Liver (tissue), 9 donors: ENCODE data around the gene CNTF. TPM values are rescaled to one million over a fixed set of nuclear protein-coding genes. Genes with fewer than 3 reads are reported as not detected.

Source experiments
- DNase-seq: peaks from one replicate; pipeline ENCODE4 v3.0.0-alpha.2; 2017; ENCODE audit warnings: low spot score
- H3K27ac ChIP-seq, 2 donors: one replicate each; pipeline ENCODE4 v1.7.0; 2013; ENCODE audit warnings: inconsistent platforms in 2 of 2, low read length in 2 of 2, control low read depth in 1 of 2, low read depth in 1 of 2, mild to moderate bottlenecking in 1 of 2
- H3K27me3 ChIP-seq, 4 donors: one replicate each; pipeline versions ENCODE4 v1.6.1 to v1.7.0; 2013; ENCODE audit warnings: low read length in 3 of 4, inconsistent platforms in 1 of 4, mild to moderate bottlenecking in 1 of 4, moderate library complexity in 1 of 4; ENCODE audit not compliant: control insufficient read depth in 4 of 4, insufficient read depth in 4 of 4
- H3K36me3 ChIP-seq, 4 donors: one replicate each; pipeline versions ENCODE4 v1.6.1 to v1.7.0; 2013; ENCODE audit warnings: low read length in 3 of 4, mild to moderate bottlenecking in 3 of 4, low read depth in 1 of 4, moderate library complexity in 1 of 4; ENCODE audit not compliant: control insufficient read depth in 4 of 4, insufficient read depth in 3 of 4
- H3K4me1 ChIP-seq, 4 donors: one replicate each; pipeline versions ENCODE4 v1.6.1 to v1.7.0; 2013; ENCODE audit warnings: low read length in 3 of 4, mild to moderate bottlenecking in 3 of 4, moderate library complexity in 1 of 4; ENCODE audit not compliant: control insufficient read depth in 4 of 4, insufficient read depth in 4 of 4
- H3K4me3 ChIP-seq, 3 donors: one replicate each; pipeline versions ENCODE4 v1.6.1 to v1.7.0; 2013; ENCODE audit warnings: low read length in 3 of 3, control low read depth in 1 of 3, low read depth in 1 of 3, mild to moderate bottlenecking in 1 of 3
- H3K9ac ChIP-seq, 2 donors: one replicate each; pipeline ENCODE4 v1.7.0; 2013; ENCODE audit warnings: low read length in 2 of 2, mild to moderate bottlenecking in 2 of 2, moderate library complexity in 2 of 2, control low read depth in 1 of 2, low read depth in 1 of 2
- H3K9me3 ChIP-seq, 4 donors: one replicate each; pipeline versions ENCODE4 v1.6.1 to v1.7.0; 2013; ENCODE audit warnings: low read length in 3 of 4; ENCODE audit not compliant: control insufficient read depth in 4 of 4
- CTCF ChIP-seq: fragments of 150-350 bp; IDR thresholded peaks from 2 replicates; pipeline ENCODE4 v1.5.1; 2017; ENCODE audit warnings: improper control_type of control experiment, low read depth, low read length; ENCODE audit not compliant: missing input control
- EGR1 ChIP-seq, 2 donors: IDR thresholded peaks; 2 replicates each; pipeline ENCODE4 v1.6.1; 2016 to 2018; ENCODE audit warnings: antibody characterized with exemption in 2 of 2, low read depth in 2 of 2
- FOXA1 ChIP-seq: IDR thresholded peaks from 2 replicates; pipeline ENCODE4 v1.6.1; 2016; ENCODE audit warnings: antibody characterized with exemption
- FOXA2 ChIP-seq: IDR thresholded peaks from 2 replicates; pipeline ENCODE4 v1.6.1; 2016; ENCODE audit warnings: antibody characterized with exemption
- GABPA ChIP-seq, 2 donors: IDR thresholded peaks in 1 of 2; conservative IDR thresholded peaks in 1 of 2; 2 replicates each; pipeline ENCODE4 v1.6.1; 2016; ENCODE audit warnings: antibody characterized with exemption in 2 of 2, mild to moderate bottlenecking in 1 of 2, moderate library complexity in 1 of 2
- HNF4A ChIP-seq, 2 donors: conservative IDR thresholded peaks; 2 replicates each; pipeline ENCODE4 v1.6.1; 2016; ENCODE audit warnings: antibody characterized with exemption in 2 of 2, mild to moderate bottlenecking in 2 of 2
- HNF4G ChIP-seq: IDR thresholded peaks from 2 replicates; pipeline ENCODE4 v1.6.1; 2016; ENCODE audit warnings: antibody characterized with exemption
- JUND ChIP-seq, 2 donors: IDR thresholded peaks; 2 replicates each; pipeline ENCODE4 v1.6.1; 2016; ENCODE audit warnings: antibody characterized with exemption in 2 of 2
- NR2F2 ChIP-seq: IDR thresholded peaks from 2 replicates; pipeline ENCODE4 v1.6.1; 2016; ENCODE audit warnings: antibody characterized with exemption
- RAD21 ChIP-seq, 2 donors: IDR thresholded peaks; 2 replicates each; pipeline ENCODE4 v1.6.1; 2016; ENCODE audit warnings: antibody characterized with exemption in 2 of 2, mild to moderate bottlenecking in 2 of 2
- RXRA ChIP-seq, 2 donors: IDR thresholded peaks; 2 replicates each; pipeline ENCODE4 v1.6.1; 2017 to 2018; ENCODE audit warnings: antibody characterized with exemption in 2 of 2, mild to moderate bottlenecking in 1 of 2
- SP1 ChIP-seq: IDR thresholded peaks from 2 replicates; pipeline ENCODE4 v1.6.1; 2018; ENCODE audit warnings: antibody characterized with exemption, mild to moderate bottlenecking
- TAF1 ChIP-seq: conservative IDR thresholded peaks from 2 replicates; pipeline ENCODE4 v1.6.1; 2016; ENCODE audit warnings: antibody characterized with exemption, mild to moderate bottlenecking
- YY1 ChIP-seq: IDR thresholded peaks from 2 replicates; pipeline ENCODE4 v1.6.1; 2016; ENCODE audit warnings: antibody characterized with exemption, mild to moderate bottlenecking
- ZBTB33 ChIP-seq: IDR thresholded peaks from 2 replicates; pipeline ENCODE4 v1.6.1; 2016; ENCODE audit warnings: antibody characterized with exemption
- WGBS: extraction: QIAGEN DNeasy Blood & Tissue Kit; methylation state at CpG from one replicate; pipeline ENCODE4 v1.1.7; 2013; 5-methylcytosine and 5-hydroxymethylcytosine counted together
- polyA plus RNA-seq, 2 donors: library from polyadenylated mRNA; stranded (reverse) in 1 of 2; unstranded in 1 of 2; fragments of 200-250 nt in 1 of 2; fragments of >200 nt in 1 of 2; fragmentation: Nextera tagmentation in 1 of 2; extraction: Ambion mirVana in 1 of 2; gene quantifications; one replicate each; pipeline versions ENCODE4 v1.2.1 to v1.2.3, GENCODE V29; 2013 to 2015
- total RNA-seq, 2 donors: library from RNA; depleted of rRNA; stranded (reverse); fragments of >200 nt; gene quantifications; one replicate each; pipeline ENCODE4 v1.2.3, GENCODE V29; 2014
- TF ChIP-seq, protein P1 (sequence below): IDR thresholded peaks from 2 replicates; pipeline ENCODE4 v1.6.1; 2016; ENCODE audit warnings: antibody characterized with exemption
- TF ChIP-seq, protein P2 (sequence below): IDR thresholded peaks from 2 replicates; pipeline ENCODE4 v1.6.1; 2016; ENCODE audit warnings: antibody characterized with exemption, mild to moderate bottlenecking
- TF ChIP-seq, protein P3 (sequence below): IDR thresholded peaks from 2 replicates; pipeline ENCODE4 v1.6.1; 2016; ENCODE audit warnings: antibody characterized with exemption
- donor health status: healthy.
- donor health status: healthy.
- donor health status: healthy.
- donor health status: healthy.
- donor health status: healthy.

CNTF gene
- total and polyA plus RNA-seq, 4 donors, result 0.18 to 3.8 (median 0.66) TPM

DNA sequence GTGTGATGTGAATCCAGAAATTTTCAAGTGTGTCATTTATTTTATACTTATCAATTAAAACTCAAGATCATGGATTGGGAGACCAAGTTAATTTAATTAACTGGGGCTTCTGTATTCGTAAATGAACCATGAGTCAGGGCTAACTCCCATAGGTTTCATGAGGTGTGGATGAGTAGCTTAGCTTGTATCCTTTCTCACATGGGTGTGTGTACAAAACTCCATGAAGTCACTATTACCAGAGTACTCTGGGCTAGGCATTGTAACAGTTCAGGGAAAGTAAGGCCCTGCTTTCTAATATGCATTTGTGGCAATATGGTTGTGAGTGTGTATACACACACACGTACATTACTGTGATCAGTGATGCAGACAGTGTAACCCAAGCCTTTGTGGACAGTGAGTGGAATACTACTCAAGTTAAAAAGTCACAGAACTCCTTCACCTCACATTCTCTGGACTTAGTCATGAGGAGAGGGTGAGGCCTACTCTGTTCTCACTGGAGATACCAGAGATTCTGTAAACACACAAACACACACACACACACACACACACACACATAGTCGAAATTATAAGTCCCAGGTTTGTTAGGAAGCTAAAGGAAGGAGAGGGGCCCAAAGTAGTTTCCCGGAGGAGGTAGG is 3.5 kb downstream of the CNTF start:
- no peaks in the 10 kb centered on the region for H3K27me3 ChIP-seq
- no peak overlapping the region for H3K9ac ChIP-seq
- no peaks in the 10 kb centered on the region for H3K9me3 ChIP-seq
- 95% methylated on average over 4 of the region's 4 CpGs for WGBS
- TF ChIP-seq RAD21 (IDR thresholded peaks at IDR 0.05) (no peak), RXRA (IDR thresholded peaks at IDR 0.05) (no peak), ZBTB33 (no peak), HNF4A (conservative IDR thresholded peaks at IDR 0.05) (no peak), GABPA (IDR thresholded peaks at IDR 0.05 in 1 of 2, conservative IDR thresholded peaks at IDR 0.05 in 1 of 2) (no peak), NR2F2 (no peak), EGR1 (IDR thresholded peaks at IDR 0.05; ENCODE audit: low read depth in 2 of 2) (no peak), TAF1 (no peak), SP1 (no peak), FOXA1 (no peak), HNF4G (no peak), CTCF (no peak), JUND (IDR thresholded peaks at IDR 0.05) (no peak), FOXA2 (no peak), YY1 (no peak)
- TF ChIP-seq, protein P1, sequence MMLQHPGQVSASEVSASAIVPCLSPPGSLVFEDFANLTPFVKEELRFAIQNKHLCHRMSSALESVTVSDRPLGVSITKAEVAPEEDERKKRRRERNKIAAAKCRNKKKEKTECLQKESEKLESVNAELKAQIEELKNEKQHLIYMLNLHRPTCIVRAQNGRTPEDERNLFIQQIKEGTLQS, result no peak
- TF ChIP-seq, protein P2, sequence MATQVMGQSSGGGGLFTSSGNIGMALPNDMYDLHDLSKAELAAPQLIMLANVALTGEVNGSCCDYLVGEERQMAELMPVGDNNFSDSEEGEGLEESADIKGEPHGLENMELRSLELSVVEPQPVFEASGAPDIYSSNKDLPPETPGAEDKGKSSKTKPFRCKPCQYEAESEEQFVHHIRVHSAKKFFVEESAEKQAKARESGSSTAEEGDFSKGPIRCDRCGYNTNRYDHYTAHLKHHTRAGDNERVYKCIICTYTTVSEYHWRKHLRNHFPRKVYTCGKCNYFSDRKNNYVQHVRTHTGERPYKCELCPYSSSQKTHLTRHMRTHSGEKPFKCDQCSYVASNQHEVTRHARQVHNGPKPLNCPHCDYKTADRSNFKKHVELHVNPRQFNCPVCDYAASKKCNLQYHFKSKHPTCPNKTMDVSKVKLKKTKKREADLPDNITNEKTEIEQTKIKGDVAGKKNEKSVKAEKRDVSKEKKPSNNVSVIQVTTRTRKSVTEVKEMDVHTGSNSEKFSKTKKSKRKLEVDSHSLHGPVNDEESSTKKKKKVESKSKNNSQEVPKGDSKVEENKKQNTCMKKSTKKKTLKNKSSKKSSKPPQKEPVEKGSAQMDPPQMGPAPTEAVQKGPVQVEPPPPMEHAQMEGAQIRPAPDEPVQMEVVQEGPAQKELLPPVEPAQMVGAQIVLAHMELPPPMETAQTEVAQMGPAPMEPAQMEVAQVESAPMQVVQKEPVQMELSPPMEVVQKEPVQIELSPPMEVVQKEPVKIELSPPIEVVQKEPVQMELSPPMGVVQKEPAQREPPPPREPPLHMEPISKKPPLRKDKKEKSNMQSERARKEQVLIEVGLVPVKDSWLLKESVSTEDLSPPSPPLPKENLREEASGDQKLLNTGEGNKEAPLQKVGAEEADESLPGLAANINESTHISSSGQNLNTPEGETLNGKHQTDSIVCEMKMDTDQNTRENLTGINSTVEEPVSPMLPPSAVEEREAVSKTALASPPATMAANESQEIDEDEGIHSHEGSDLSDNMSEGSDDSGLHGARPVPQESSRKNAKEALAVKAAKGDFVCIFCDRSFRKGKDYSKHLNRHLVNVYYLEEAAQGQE, result no peak
- TF ChIP-seq, protein P3, sequence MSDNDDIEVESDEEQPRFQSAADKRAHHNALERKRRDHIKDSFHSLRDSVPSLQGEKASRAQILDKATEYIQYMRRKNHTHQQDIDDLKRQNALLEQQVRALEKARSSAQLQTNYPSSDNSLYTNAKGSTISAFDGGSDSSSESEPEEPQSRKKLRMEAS, result no peak
- H3K27ac ChIP-seq, result no peak overlapping the region
- H3K4me3 ChIP-seq, result no peak overlapping the region
- H3K36me3 ChIP-seq, result peaks cover 0 to 23% (median 15%) of the 10 kb centered on the region in 4 donors
- H3K4me1 ChIP-seq, result peaks cover 0 to 2% (median 0%) of the 10 kb centered on the region in 4 donors
- no peak for DNase-seq
